HepG2 (cell line): ENCODE data around the gene APOC1. TPM values are rescaled to one million over a fixed set of nuclear protein-coding genes. Genes with fewer than 3 reads are reported as not detected.
A peak's percentile ranks its signal among the peaks of the same experiment; 100 is the strongest.

ENCODE experiments used
- BRD4 ChIP-seq: sonication (generic); formaldehyde crosslinking; IDR thresholded peaks from 2 replicates; pipeline ENCODE4 v1.4.0; 2020; ENCODE audit warnings: missing genetic modification reagents
- CBX1 ChIP-seq: IDR thresholded peaks from one replicate; pipeline ENCODE4 v1.6.1; 2016; ENCODE audit warnings: antibody characterized with exemption, low read depth
- CCDC6 ChIP-seq: sonication (generic); formaldehyde crosslinking; IDR thresholded peaks from 2 replicates; pipeline ENCODE4 v1.8.1; 2022; ENCODE audit warnings: mild to moderate bottlenecking, missing genetic modification reagents, moderate library complexity
- CREM ChIP-seq, 2 experiments: sonication (generic) in 1 of 2; formaldehyde crosslinking in 1 of 2; IDR thresholded peaks; 2 replicates each; pipeline versions ENCODE4 v1.4.0 to v1.6.1; 2016 to 2020; ENCODE audit warnings: antibody characterized with exemption in 1 of 2, mild to moderate bottlenecking in 1 of 2, missing genetic modification reagents in 1 of 2
- ERF ChIP-seq: IDR thresholded peaks from 2 replicates; pipeline ENCODE4 v1.6.1; 2018; ENCODE audit warnings: missing biosample characterization, missing genetic modification reagents
- ESRRA ChIP-seq: sonication (generic); formaldehyde crosslinking; IDR thresholded peaks from 2 replicates; pipeline ENCODE4 v1.5.1; 2020; ENCODE audit warnings: mild to moderate bottlenecking, low read depth, missing genetic modification reagents
- HDAC1 ChIP-seq: sonication (generic); formaldehyde crosslinking; IDR thresholded peaks from 2 replicates; pipeline ENCODE4 v1.5.1; 2020; ENCODE audit warnings: mild to moderate bottlenecking, missing genetic modification reagents
- HNF4A ChIP-seq: sonication (generic); formaldehyde crosslinking; IDR thresholded peaks from 2 replicates; pipeline ENCODE4 v1.4.0; 2020; ENCODE audit warnings: missing genetic modification reagents
- HOXA9 ChIP-seq: sonication (generic); formaldehyde crosslinking; IDR thresholded peaks from 2 replicates; pipeline ENCODE4 v1.8.1; 2022; ENCODE audit warnings: missing genetic modification reagents, mild to moderate bottlenecking, moderate library complexity, borderline replicate concordance
- MLLT10 ChIP-seq: sonication (generic); formaldehyde crosslinking; IDR thresholded peaks from 2 replicates; pipeline ENCODE4 v1.4.0; 2020; ENCODE audit warnings: missing genetic modification reagents
- NRL ChIP-seq: sonication (generic); formaldehyde crosslinking; IDR thresholded peaks from 2 replicates; pipeline ENCODE4 v1.5.0; 2020; ENCODE audit warnings: missing genetic modification reagents, mild to moderate bottlenecking, moderate library complexity, borderline replicate concordance
- TP53 ChIP-seq: sonication (generic); formaldehyde crosslinking; conservative IDR thresholded peaks from 2 replicates; pipeline ENCODE4 v1.4.0; 2020; ENCODE audit warnings: missing genetic modification reagents
- ZBTB7A ChIP-seq: sonication (generic); formaldehyde crosslinking; IDR thresholded peaks from 2 replicates; pipeline ENCODE4 v1.8.0; 2022; ENCODE audit warnings: mild to moderate bottlenecking, missing genetic modification reagents
- ZFP36L2 ChIP-seq: sonication (generic); formaldehyde crosslinking; IDR thresholded peaks from 2 replicates; pipeline ENCODE4 v1.4.0; 2020; ENCODE audit warnings: missing genetic modification reagents
- ZFP37 ChIP-seq: sonication (generic); formaldehyde crosslinking; IDR thresholded peaks from 2 replicates; pipeline ENCODE4 v1.4.0; 2020; ENCODE audit warnings: missing genetic modification reagents, borderline replicate concordance
- ZFX ChIP-seq: sonication (generic); formaldehyde crosslinking; IDR thresholded peaks from 2 replicates; pipeline ENCODE4 v1.4.0; 2020; ENCODE audit warnings: mild to moderate bottlenecking, low read depth, missing genetic modification reagents, moderate library complexity
- ZNF281 ChIP-seq: sonication (generic); formaldehyde crosslinking; IDR thresholded peaks from 2 replicates; pipeline ENCODE4 v1.4.0; 2020; ENCODE audit warnings: missing genetic modification reagents, borderline replicate concordance
- ZNF292 ChIP-seq: sonication (generic); formaldehyde crosslinking; IDR thresholded peaks from 2 replicates; pipeline ENCODE4 v1.8.1; 2022; ENCODE audit warnings: mild to moderate bottlenecking, low read depth, missing genetic modification reagents, borderline replicate concordance
- ZNF329 ChIP-seq: sonication (generic); formaldehyde crosslinking; IDR thresholded peaks from 2 replicates; pipeline ENCODE4 v1.9.0; 2021; ENCODE audit warnings: low read depth, mild to moderate bottlenecking, missing genetic modification reagents
- ZNF816 ChIP-seq: sonication (generic); formaldehyde crosslinking; IDR thresholded peaks from 2 replicates; pipeline ENCODE4 v1.8.0; 2022; ENCODE audit warnings: missing genetic modification reagents, mild to moderate bottlenecking, borderline replicate concordance
- ZSCAN12 ChIP-seq: sonication (generic); formaldehyde crosslinking; IDR thresholded peaks from 2 replicates; pipeline ENCODE4 v1.9.0; 2021; ENCODE audit warnings: mild to moderate bottlenecking, missing genetic modification reagents
- polyA plus RNA-seq, 8 experiments: library from polyadenylated mRNA; depleted of rRNA in 3 of 8; stranded (reverse) in 7 of 8; unstranded in 1 of 8; fragments of >200 nt; fragmentation: Illumina TruSeq in 4 of 8; extraction: Trizol in 4 of 8; gene quantifications; 2 replicates each; pipeline versions ENCODE4 v1.2.1 to v1.2.3, GENCODE V29; 2011 to 2016; ENCODE audit warnings: low read depth in 4 of 8, missing spikeins in 1 of 8, mixed read lengths in 1 of 8; ENCODE audit not compliant: insufficient read depth in 1 of 8
- total RNA-seq, 5 experiments: library from RNA; depleted of rRNA; stranded (reverse); fragments of >200 nt; fragmentation: Illumina TruSeq; extraction: Trizol; gene quantifications; 2 replicates each; pipeline ENCODE4 v1.2.3, GENCODE V29; 2016; ENCODE audit warnings: low read depth in 1 of 5
- TF ChIP-seq, protein P1 (sequence below): sonication (generic); formaldehyde crosslinking; IDR thresholded peaks from 2 replicates; pipeline ENCODE4 v1.5.0; 2020; ENCODE audit warnings: missing genetic modification reagents
- TF ChIP-seq, protein P2 (sequence below): IDR thresholded peaks from 2 replicates; pipeline ENCODE4 v1.6.1; 2016; ENCODE audit warnings: missing genetic modification reagents, missing compliant biosample characterization
- TF ChIP-seq, protein P3 (sequence below): sonication (generic); formaldehyde crosslinking; IDR thresholded peaks from 2 replicates; pipeline ENCODE4 v1.4.0; 2020; ENCODE audit warnings: missing genetic modification reagents
- TF ChIP-seq, protein P4 (sequence below): sonication (generic); formaldehyde crosslinking; IDR thresholded peaks from 2 replicates; pipeline ENCODE4 v1.9.0; 2021; ENCODE audit warnings: missing genetic modification reagents, mild to moderate bottlenecking, borderline replicate concordance

APOC1 gene
- total and polyA plus RNA-seq, 2 of the 13 experiments (the other 11 are each of a cell fraction or from before 2014, with no cell fraction given), result 600 to 1,235 TPM

GRCh38 chr19:44924243-44924725, 9.9 kb downstream of the APOC1 start (continued):
- peak; percentile 97 for TF ChIP-seq BRD4 (CRISPR knock-in tag)
- TF ChIP-seq ESRRA (CRISPR knock-in tag), result peak; percentile 99
- TF ChIP-seq, protein P1, sequence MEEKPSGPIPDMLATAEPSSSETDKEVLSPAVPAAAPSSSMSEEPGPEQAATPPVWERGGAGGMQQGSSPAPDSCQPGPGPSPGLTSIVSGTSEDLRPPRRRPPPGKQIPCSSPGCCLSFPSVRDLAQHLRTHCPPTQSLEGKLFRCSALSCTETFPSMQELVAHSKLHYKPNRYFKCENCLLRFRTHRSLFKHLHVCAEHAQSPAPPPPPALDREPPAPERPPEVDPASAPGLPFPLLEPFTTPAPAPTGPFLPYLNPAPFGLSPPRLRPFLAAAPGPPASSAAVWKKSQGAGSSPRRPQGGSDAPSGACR (CRISPR knock-in tag), result peak; percentile 92
- no peak for TF ChIP-seq ZFP36L2 (CRISPR knock-in tag)
- TF ChIP-seq ERF (CRISPR knock-in tag), result peak; percentile 93
- peak; percentile 99 for TF ChIP-seq ZNF281
- TF ChIP-seq TP53 (CRISPR knock-in tag), result peak; percentile 56; the same call in 1 of the 2 replicates
- TF ChIP-seq, protein P2, sequence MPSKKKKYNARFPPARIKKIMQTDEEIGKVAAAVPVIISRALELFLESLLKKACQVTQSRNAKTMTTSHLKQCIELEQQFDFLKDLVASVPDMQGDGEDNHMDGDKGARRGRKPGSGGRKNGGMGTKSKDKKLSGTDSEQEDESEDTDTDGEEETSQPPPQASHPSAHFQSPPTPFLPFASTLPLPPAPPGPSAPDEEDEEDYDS (CRISPR knock-in tag), result peak; percentile 77
- TF ChIP-seq ZNF329, result 0 out of 2 replicates have a peak, but pooled peaks have one; percentile 39
- peak; percentile 99 for TF ChIP-seq ZBTB7A
- TF ChIP-seq, protein P3, sequence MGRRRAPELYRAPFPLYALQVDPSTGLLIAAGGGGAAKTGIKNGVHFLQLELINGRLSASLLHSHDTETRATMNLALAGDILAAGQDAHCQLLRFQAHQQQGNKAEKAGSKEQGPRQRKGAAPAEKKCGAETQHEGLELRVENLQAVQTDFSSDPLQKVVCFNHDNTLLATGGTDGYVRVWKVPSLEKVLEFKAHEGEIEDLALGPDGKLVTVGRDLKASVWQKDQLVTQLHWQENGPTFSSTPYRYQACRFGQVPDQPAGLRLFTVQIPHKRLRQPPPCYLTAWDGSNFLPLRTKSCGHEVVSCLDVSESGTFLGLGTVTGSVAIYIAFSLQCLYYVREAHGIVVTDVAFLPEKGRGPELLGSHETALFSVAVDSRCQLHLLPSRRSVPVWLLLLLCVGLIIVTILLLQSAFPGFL (CRISPR knock-in tag), result no peak
- TF ChIP-seq, protein P4, sequence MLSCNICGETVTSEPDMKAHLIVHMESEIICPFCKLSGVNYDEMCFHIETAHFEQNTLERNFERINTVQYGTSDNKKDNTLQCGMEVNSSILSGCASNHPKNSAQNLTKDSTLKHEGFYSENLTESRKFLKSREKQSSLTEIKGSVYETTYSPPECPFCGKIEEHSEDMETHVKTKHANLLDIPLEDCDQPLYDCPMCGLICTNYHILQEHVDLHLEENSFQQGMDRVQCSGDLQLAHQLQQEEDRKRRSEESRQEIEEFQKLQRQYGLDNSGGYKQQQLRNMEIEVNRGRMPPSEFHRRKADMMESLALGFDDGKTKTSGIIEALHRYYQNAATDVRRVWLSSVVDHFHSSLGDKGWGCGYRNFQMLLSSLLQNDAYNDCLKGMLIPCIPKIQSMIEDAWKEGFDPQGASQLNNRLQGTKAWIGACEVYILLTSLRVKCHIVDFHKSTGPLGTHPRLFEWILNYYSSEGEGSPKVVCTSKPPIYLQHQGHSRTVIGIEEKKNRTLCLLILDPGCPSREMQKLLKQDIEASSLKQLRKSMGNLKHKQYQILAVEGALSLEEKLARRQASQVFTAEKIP (CRISPR knock-in tag), result no peak
- TF ChIP-seq HNF4A, result peak; percentile 99
- TF ChIP-seq CCDC6 (CRISPR knock-in tag), result peak; percentile 78; the same call in 1 of the 2 replicates
- TF ChIP-seq HDAC1 (CRISPR knock-in tag), result peak; percentile 97
- peak; percentile 97; the same call in 1 of the 2 replicates for TF ChIP-seq ZNF292 (CRISPR knock-in tag)
- TF ChIP-seq CREM (IDR thresholded peaks at IDR 0.05), result peak; percentile 91
- TF ChIP-seq CREM (CRISPR knock-in tag; IDR thresholded peaks at IDR 0.05), result no peak
- TF ChIP-seq CBX1, result no peak
- peak; percentile 80 for TF ChIP-seq ZFX (CRISPR knock-in tag)
- no peak for TF ChIP-seq ZNF816 (CRISPR knock-in tag)
- TF ChIP-seq ZSCAN12 (CRISPR knock-in tag), result peak; percentile 26; the same call in 1 of the 2 replicates
- TF ChIP-seq NRL (CRISPR knock-in tag), result peak; percentile 46; the same call in 1 of the 2 replicates
- TF ChIP-seq HOXA9 (CRISPR knock-in tag), result no peak
- peak; percentile 94; the same call in 1 of the 2 replicates for TF ChIP-seq ZFP37 (CRISPR knock-in tag)
- no peak for TF ChIP-seq MLLT10
